Fibroblast of villous mesenchyme (primary cell): Measurements from ENCODE around the gene ACOX2. TPM values are rescaled to one million over a fixed set of nuclear protein-coding genes. Genes with fewer than 3 reads are reported as not detected.
A peak's percentile ranks its signal among the peaks of the same experiment; 100 is the strongest.

Source experiments
- DNase-seq: peaks from one replicate; pipeline ENCODE4 v3.0.0-alpha.2; 2010; ENCODE audit warnings: low read depth
- H3K4me3 ChIP-seq: 2 replicates; pipeline ENCODE4 v1.5.1; 2011; ENCODE audit warnings: low read depth, mild to moderate bottlenecking, low read length
- CTCF ChIP-seq: IDR thresholded peaks from 2 replicates; pipeline ENCODE4 v1.5.1; 2012; ENCODE audit warnings: low read depth, mild to moderate bottlenecking, low read length; ENCODE audit not compliant: insufficient read depth
- total RNA-seq: library from RNA; depleted of rRNA; stranded (reverse); fragments of >200 nt; gene quantifications from 2 replicates; pipeline ENCODE4 v1.2.3, GENCODE V29; 2012

ACOX2 gene
- 12.1 and 13.9 TPM in 2 replicates for total RNA-seq

GRCh38 chr3:58536501-58537411 is at the start of gene ACOX2:
Gene ACOX2, minus strand, starts transcription at chr3:58537190. Its CDS starts 2,084 bp downstream, at chr3:58535106.
- H3K4me3 ChIP-seq = peak within 1 kb of the TSS; percentile 35
- DNase-seq = peak; percentile 55
- TF ChIP-seq CTCF = no peak

GRCh38 chr3:58585994-58586393 is 49.0 kb upstream of the ACOX2 start:
- TF ChIP-seq CTCF = no peak
- no peak overlapping the region for H3K4me3 ChIP-seq
- DNase-seq = no peak

GRCh38 chr3:58585005-58585786 is 48.2 kb upstream of the ACOX2 start:
- H3K4me3 ChIP-seq = peak overlapping the region; percentile 67
- TF ChIP-seq CTCF = peak; percentile 75
- peak; percentile 56 for DNase-seq

- peak overlapping the region; percentile 67 for H3K4me3 ChIP-seq
- no peak for TF ChIP-seq CTCF
- DNase-seq = no peak
Observed at GRCh38 chr3:58584690-58585004, 47.7 kb upstream of the ACOX2 start.

GRCh38 chr3:58581328-58582091 is 44.5 kb upstream of the ACOX2 start:
- no peak for DNase-seq
- TF ChIP-seq CTCF = no peak
- no peak overlapping the region for H3K4me3 ChIP-seq

GRCh38 chr3:58580826-58581327 is 43.9 kb upstream of the ACOX2 start:
- no peak for TF ChIP-seq CTCF
- peak; percentile 47 for DNase-seq
- no peak overlapping the region for H3K4me3 ChIP-seq
